Measurements from ENCODE around the gene LDLRAD3.

DNA sequence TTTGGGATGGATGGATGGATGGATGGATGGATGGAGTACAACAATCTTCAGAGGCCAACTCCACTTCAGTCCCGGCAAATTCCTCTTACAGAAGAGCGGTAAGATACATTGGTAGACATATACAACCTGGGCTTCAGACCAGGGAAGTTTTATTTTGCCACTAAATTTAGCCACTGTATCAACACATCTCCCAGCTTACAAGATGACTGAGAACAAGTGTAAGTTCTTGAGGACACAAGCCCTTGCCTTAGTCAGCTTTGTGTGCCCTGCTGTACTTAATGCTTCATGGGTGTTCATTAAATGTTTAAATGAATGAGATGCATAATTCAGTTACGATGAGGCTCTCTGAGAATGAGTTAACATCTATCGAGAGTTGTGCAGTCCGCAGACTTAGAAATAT is 217.7 kb downstream of the LDLRAD3 start:
- no peak for TF ChIP-seq POLR2A (IDR thresholded peaks at IDR 0.05)
- TF ChIP-seq, protein P1, sequence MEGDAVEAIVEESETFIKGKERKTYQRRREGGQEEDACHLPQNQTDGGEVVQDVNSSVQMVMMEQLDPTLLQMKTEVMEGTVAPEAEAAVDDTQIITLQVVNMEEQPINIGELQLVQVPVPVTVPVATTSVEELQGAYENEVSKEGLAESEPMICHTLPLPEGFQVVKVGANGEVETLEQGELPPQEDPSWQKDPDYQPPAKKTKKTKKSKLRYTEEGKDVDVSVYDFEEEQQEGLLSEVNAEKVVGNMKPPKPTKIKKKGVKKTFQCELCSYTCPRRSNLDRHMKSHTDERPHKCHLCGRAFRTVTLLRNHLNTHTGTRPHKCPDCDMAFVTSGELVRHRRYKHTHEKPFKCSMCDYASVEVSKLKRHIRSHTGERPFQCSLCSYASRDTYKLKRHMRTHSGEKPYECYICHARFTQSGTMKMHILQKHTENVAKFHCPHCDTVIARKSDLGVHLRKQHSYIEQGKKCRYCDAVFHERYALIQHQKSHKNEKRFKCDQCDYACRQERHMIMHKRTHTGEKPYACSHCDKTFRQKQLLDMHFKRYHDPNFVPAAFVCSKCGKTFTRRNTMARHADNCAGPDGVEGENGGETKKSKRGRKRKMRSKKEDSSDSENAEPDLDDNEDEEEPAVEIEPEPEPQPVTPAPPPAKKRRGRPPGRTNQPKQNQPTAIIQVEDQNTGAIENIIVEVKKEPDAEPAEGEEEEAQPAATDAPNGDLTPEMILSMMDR (IDR thresholded peaks at IDR 0.05) = no peak
